HuH-7 (cell line): Measurements from ENCODE around the gene CFAP69.
"Not testable (repeated sequence)": the region's sequence is repeated elsewhere in the genome, so short reads cannot be mapped to it uniquely, and the experiment has no call there.

Experiments
- DNase-seq: peaks from one replicate; pipeline ENCODE4 v3.0.0; 2011; ENCODE audit warnings: low spot score

CFAP69 gene

GRCh38 chr7:90231304-90231703 is 13.7 kb upstream of the CFAP69 start:
- no peak for DNase-seq

- no peak for DNase-seq
Measured at GRCh38 chr7:90232430-90232829, 12.5 kb upstream of the CFAP69 start.

- no peak for DNase-seq
Measured at GRCh38 chr7:90233569-90233968, 11.4 kb upstream of the CFAP69 start.

GRCh38 chr7:90236721-90237289 is 8.2 kb upstream of the CFAP69 start:
- DNase-seq = no peak

GRCh38 chr7:90238022-90238421 is 7.0 kb upstream of the CFAP69 start:
- no peak for DNase-seq

- DNase-seq = no peak
Measured at GRCh38 chr7:90238583-90238982, 6.4 kb upstream of the CFAP69 start.

- no peak for DNase-seq
Measured at GRCh38 chr7:90239050-90239449, 5.9 kb upstream of the CFAP69 start.

GRCh38 chr7:90239625-90240228 is 5.2 kb upstream of the CFAP69 start:
- no peak for DNase-seq

GRCh38 chr7:90242369-90243168 is 2.4 kb upstream of the CFAP69 start:
- no peak for DNase-seq

GRCh38 chr7:90243556-90243955 is 1.4 kb upstream of the CFAP69 start:
- no peak for DNase-seq

GRCh38 chr7:90244565-90244908 is 437 bp upstream of the CFAP69 start:
- DNase-seq = no peak

GRCh38 chr7:90246171-90246570 is 1.2 kb downstream of the CFAP69 start:
- DNase-seq = no peak

- no peak for DNase-seq
Measured at GRCh38 chr7:90248706-90249105, 3.7 kb downstream of the CFAP69 start.

- DNase-seq = no peak
Measured at GRCh38 chr7:90250601-90251303, 5.8 kb downstream of the CFAP69 start.

- no peak for DNase-seq
Measured at GRCh38 chr7:90251304-90251635, 6.3 kb downstream of the CFAP69 start.

- not testable (repeated sequence) for DNase-seq
Measured at GRCh38 chr7:90256011-90256410, 11.0 kb downstream of the CFAP69 start.

- DNase-seq = no peak
Measured at GRCh38 chr7:90256778-90257177, 11.8 kb downstream of the CFAP69 start.

- DNase-seq = no peak
Measured at GRCh38 chr7:90261441-90261840, 16.5 kb downstream of the CFAP69 start.

GRCh38 chr7:90262438-90262837 is 17.5 kb downstream of the CFAP69 start:
- DNase-seq = no peak

- no peak for DNase-seq
Measured at GRCh38 chr7:90266808-90267207, 21.8 kb downstream of the CFAP69 start.

- no peak for DNase-seq
Measured at GRCh38 chr7:90267263-90267858, 22.4 kb downstream of the CFAP69 start.

- no peak for DNase-seq
Measured at GRCh38 chr7:90269163-90269562, 24.2 kb downstream of the CFAP69 start.
